Skeletal muscle tissue (tissue), 4 donors: ENCODE data around the gene SDK1. TPM values are rescaled to one million over a fixed set of nuclear protein-coding genes. Genes with fewer than 3 reads are reported as not detected.
"Not testable (repeated sequence)": the region's sequence is repeated elsewhere in the genome, so short reads cannot be mapped to it uniquely, and the experiment has no call there.

Source experiments
- H3K27ac ChIP-seq: one replicate; pipeline ENCODE4 v1.7.0; 2013; ENCODE audit warnings: mild to moderate bottlenecking, low read depth, low read length, inconsistent platforms
- H3K27me3 ChIP-seq, 3 donors: one replicate each; pipeline ENCODE4 v1.7.0; 2013; ENCODE audit warnings: low read length in 3 of 3; ENCODE audit not compliant: control insufficient read depth in 3 of 3, insufficient read depth in 3 of 3
- H3K36me3 ChIP-seq, 3 donors: one replicate each; pipeline ENCODE4 v1.7.0; 2013; ENCODE audit warnings: low read length in 3 of 3; ENCODE audit not compliant: control insufficient read depth in 3 of 3, insufficient read depth in 3 of 3
- H3K4me1 ChIP-seq, 3 donors: one replicate each; pipeline ENCODE4 v1.7.0; 2013; ENCODE audit warnings: low read length in 3 of 3, mild to moderate bottlenecking in 3 of 3; ENCODE audit not compliant: control insufficient read depth in 3 of 3, insufficient read depth in 3 of 3
- H3K4me3 ChIP-seq, 3 donors: one replicate each; pipeline ENCODE4 v1.7.0; 2013; ENCODE audit warnings: low read length in 3 of 3
- H3K9ac ChIP-seq, 3 donors: one replicate each; pipeline ENCODE4 v1.7.0; 2013; ENCODE audit warnings: low read length in 3 of 3, mild to moderate bottlenecking in 3 of 3, moderate library complexity in 2 of 3, low read depth in 1 of 3
- H3K9me3 ChIP-seq, 3 donors: one replicate each; pipeline ENCODE4 v1.7.0; 2013; ENCODE audit warnings: low read length in 3 of 3; ENCODE audit not compliant: control insufficient read depth in 3 of 3
- total RNA-seq: library from RNA; depleted of rRNA; stranded (reverse); fragments of >200 nt; gene quantifications from one replicate; pipeline ENCODE4 v1.2.3, GENCODE V29; 2014
- donor health status: Osteomylitis.

Gene SDK1
- total RNA-seq, 1 donor from 2014 or later = 3.7 TPM

- Histone ChIP-seq H3K36me3 (no peaks in the 10 kb centered on the region), H3K27me3 (no peaks in the 10 kb centered on the region), H3K9me3 (no peaks in the 10 kb centered on the region), H3K27ac (no peak overlapping the region), H3K4me1 (peaks cover 0 to 14% (median 2%) of the 10 kb centered on the region in 3 donors), H3K9ac (no peak overlapping the region), H3K4me3 (no peak overlapping the region)
These were observed 627.9 kb downstream of the SDK1 start for GRCh38 chr7:3928727-3929515.

- Histone ChIP-seq H3K27me3 (peaks cover 0 to 3% (median 0%) of the 10 kb centered on the region in 3 donors), H3K27ac (no peak overlapping the region), H3K36me3 (peaks cover 0 to 3% (median 0%) of the 10 kb centered on the region in 3 donors), H3K9me3 (peaks cover 0 to 7% (median 5%) of the 10 kb centered on the region in 3 donors), H3K9ac (no peak overlapping the region), H3K4me1 (peaks cover 0 to 7% (median 2%) of the 10 kb centered on the region in 3 donors), H3K4me3 (no peak overlapping the region)
These were observed 630.8 kb downstream of the SDK1 start for GRCh38 chr7:3931843-3932242.

- Histone ChIP-seq H3K9me3 (peaks cover 0 to 7% (median 5%) of the 10 kb centered on the region in 3 donors), H3K36me3 (peaks cover 0 to 3% (median 0%) of the 10 kb centered on the region in 3 donors), H3K4me1 (no peaks in the 10 kb centered on the region), H3K4me3 (no peak overlapping the region), H3K27me3 (peaks cover 0 to 3% (median 0%) of the 10 kb centered on the region in 3 donors), H3K9ac (no peak overlapping the region), H3K27ac (no peak overlapping the region)
These were observed 636.1 kb downstream of the SDK1 start for GRCh38 chr7:3937146-3937545.

GRCh38 chr7:3937605-3938004 is 636.6 kb downstream of the SDK1 start:
- Histone ChIP-seq H3K4me3 (no peak overlapping the region), H3K36me3 (peaks cover 0 to 3% (median 0%) of the 10 kb centered on the region in 3 donors), H3K27me3 (peaks cover 0 to 3% (median 0%) of the 10 kb centered on the region in 3 donors), H3K9ac (no peak overlapping the region), H3K27ac (no peak overlapping the region), H3K9me3 (peaks cover 0 to 7% (median 5%) of the 10 kb centered on the region in 3 donors), H3K4me1 (no peaks in the 10 kb centered on the region)

GRCh38 chr7:3941706-3942105 is 640.7 kb downstream of the SDK1 start:
- not testable (repeated sequence) for H3K27ac ChIP-seq, H3K4me1 ChIP-seq, H3K9me3 ChIP-seq, H3K9ac ChIP-seq, H3K36me3 ChIP-seq, H3K4me3 ChIP-seq, H3K27me3 ChIP-seq

- H3K9ac ChIP-seq = no peak overlapping the region
These were observed 641.2 kb downstream of the SDK1 start for GRCh38 chr7:3942276-3942675.

GRCh38 chr7:3942816-3943745 is 642.0 kb downstream of the SDK1 start:
- H3K4me1 ChIP-seq = no peaks in the 10 kb centered on the region
- H3K27ac ChIP-seq = no peak overlapping the region
- no peaks in the 10 kb centered on the region for H3K27me3 ChIP-seq
- no peak overlapping the region for H3K9ac ChIP-seq
- no peak overlapping the region for H3K4me3 ChIP-seq
- no peaks in the 10 kb centered on the region for H3K36me3 ChIP-seq
- no peaks in the 10 kb centered on the region for H3K9me3 ChIP-seq

More at GRCh38 chr7:3942276-3942675, 641.2 kb downstream of the SDK1 start:
- no peak overlapping the region for H3K4me3 ChIP-seq
- H3K27me3 ChIP-seq = no peaks in the 10 kb centered on the region
- no peaks in the 10 kb centered on the region for H3K4me1 ChIP-seq
- H3K27ac ChIP-seq = no peak overlapping the region
- no peaks in the 10 kb centered on the region for H3K36me3 ChIP-seq
- H3K9me3 ChIP-seq = no peaks in the 10 kb centered on the region

- Histone ChIP-seq H3K4me1 (peaks cover 2 to 5% (median 3%) of the 10 kb centered on the region in 3 donors), H3K36me3 (no peaks in the 10 kb centered on the region), H3K4me3 (no peak overlapping the region), H3K27me3 (no peaks in the 10 kb centered on the region), H3K9me3 (no peaks in the 10 kb centered on the region), H3K9ac (no peak overlapping the region), H3K27ac (no peak overlapping the region)
These were observed 642.9 kb downstream of the SDK1 start for GRCh38 chr7:3943779-3944520.

GRCh38 chr7:3949242-3949640 is 648.2 kb downstream of the SDK1 start:
- H3K27ac ChIP-seq = no peak overlapping the region

More at GRCh38 chr7:3949242-3949640, 648.2 kb downstream of the SDK1 start:
- peaks cover 2 to 8% (median 3%) of the 10 kb centered on the region in 3 donors for H3K4me1 ChIP-seq
- no peaks in the 10 kb centered on the region for H3K36me3 ChIP-seq
- H3K27me3 ChIP-seq = no peaks in the 10 kb centered on the region
- H3K4me3 ChIP-seq = peak overlapping the region in 2 of 3 donors; percentile 19 to 22
- peaks cover 0 to 3% (median 0%) of the 10 kb centered on the region in 3 donors for H3K9me3 ChIP-seq
- peak overlapping the region in 1 of 3 donors; percentile 48 for H3K9ac ChIP-seq
